ENCODE data around the gene NOCT.
"Not testable (repeated sequence)": the region's sequence is repeated elsewhere in the genome, so short reads cannot be mapped to it uniquely, and the experiment has no call there.

Gene NOCT

GRCh38 chr4:139015269-139015947 is at the start of gene NOCT:
Gene NOCT (plus strand): TSS chr4:139015781. CDS start chr4:139015982, 201 bp downstream.
- DNase-seq (ENCODE audit: low read depth) = peak; percentile 58

GRCh38 chr4:138967313-138967712 is 48.3 kb upstream of the NOCT start:
- DNase-seq (ENCODE audit: low read depth) = no peak

GRCh38 chr4:138972956-138973801 is 42.4 kb upstream of the NOCT start:
- DNase-seq (ENCODE audit: low read depth) = no peak

GRCh38 chr4:138975225-138975624 is 40.4 kb upstream of the NOCT start:
- no peak for DNase-seq (ENCODE audit: low read depth)

GRCh38 chr4:138976526-138976925 is 39.1 kb upstream of the NOCT start:
- DNase-seq (ENCODE audit: low read depth) = no peak

GRCh38 chr4:138977524-138977923 is 38.1 kb upstream of the NOCT start:
- no peak for DNase-seq (ENCODE audit: low read depth)

- DNase-seq (ENCODE audit: low read depth) = no peak
Measured at GRCh38 chr4:138978028-138978585, 37.5 kb upstream of the NOCT start.

GRCh38 chr4:138978600-138978999 is 37.0 kb upstream of the NOCT start:
- DNase-seq (ENCODE audit: low read depth) = no peak

GRCh38 chr4:138979742-138980141 is 35.8 kb upstream of the NOCT start:
- no peak for DNase-seq (ENCODE audit: low read depth)

GRCh38 chr4:138981930-138982390 is 33.6 kb upstream of the NOCT start:
- DNase-seq (ENCODE audit: low read depth) = peak; percentile 3

- DNase-seq (ENCODE audit: low read depth) = no peak
Measured at GRCh38 chr4:138982754-138983153, 32.8 kb upstream of the NOCT start.

- DNase-seq (ENCODE audit: low read depth) = no peak
Measured at GRCh38 chr4:138983690-138984089, 31.9 kb upstream of the NOCT start.

GRCh38 chr4:138984647-138985046 is 30.9 kb upstream of the NOCT start:
- DNase-seq (ENCODE audit: low read depth) = no peak

- DNase-seq (ENCODE audit: low read depth) = no peak
Measured at GRCh38 chr4:138992676-138993075, 22.9 kb upstream of the NOCT start.

- DNase-seq (ENCODE audit: low read depth) = no peak
Measured at GRCh38 chr4:138996090-138996489, 19.5 kb upstream of the NOCT start.

GRCh38 chr4:138999666-139000065 is 15.9 kb upstream of the NOCT start:
- no peak for DNase-seq (ENCODE audit: low read depth)

- not testable (repeated sequence) for DNase-seq (ENCODE audit: low read depth)
Measured at GRCh38 chr4:139000134-139000533, 15.4 kb upstream of the NOCT start.

GRCh38 chr4:139001430-139001829 is 14.2 kb upstream of the NOCT start:
- not testable (repeated sequence) for DNase-seq (ENCODE audit: low read depth)

GRCh38 chr4:139003668-139004067 is 11.9 kb upstream of the NOCT start:
- DNase-seq (ENCODE audit: low read depth) = not testable (repeated sequence)

GRCh38 chr4:139005774-139006173 is 9.8 kb upstream of the NOCT start:
- DNase-seq (ENCODE audit: low read depth) = no peak

- no peak for DNase-seq (ENCODE audit: low read depth)
Measured at GRCh38 chr4:139007640-139008039, 7.9 kb upstream of the NOCT start.

- DNase-seq (ENCODE audit: low read depth) = not testable (repeated sequence)
Measured at GRCh38 chr4:139008278-139008677, 7.3 kb upstream of the NOCT start.

- DNase-seq (ENCODE audit: low read depth) = no peak
Measured at GRCh38 chr4:139009702-139010101, 5.9 kb upstream of the NOCT start.
